22Rv1 (cell line): ENCODE data around the gene OR7A10.

Experiments
- ZFX ChIP-seq: fragments of 450-650 bp; IDR thresholded peaks from 2 replicates; pipeline ENCODE4 v1.6.1; 2017; ENCODE audit warnings: antibody characterized with exemption, borderline replicate concordance
- TF ChIP-seq, protein P1 (sequence below): fragments of 450-650 bp; IDR thresholded peaks from 2 replicates; pipeline ENCODE4 v1.5.1; 2017; ENCODE audit warnings: mild to moderate bottlenecking

DNA sequence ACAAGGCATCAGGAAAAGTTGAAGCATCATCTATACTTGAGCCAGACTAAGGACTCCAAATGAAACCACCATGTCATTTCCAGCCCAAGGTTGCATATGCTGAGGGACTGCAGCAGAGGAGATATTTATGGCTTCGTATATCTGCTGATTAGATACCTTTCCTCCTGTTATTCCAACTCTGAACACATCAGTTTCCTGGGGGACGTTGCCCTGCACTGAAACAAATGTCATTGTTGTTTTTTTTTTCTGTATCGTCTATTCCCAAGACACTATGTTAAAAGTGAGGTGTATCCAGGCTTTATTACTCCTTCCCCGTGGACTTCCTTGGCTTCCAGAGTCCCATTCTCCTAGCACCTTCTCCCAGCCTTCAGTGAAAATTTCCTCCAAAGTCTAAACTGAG, 37.3 kb upstream of the OR7A10 start, which contains the start of gene OR7A17:
- TF ChIP-seq, protein P1, sequence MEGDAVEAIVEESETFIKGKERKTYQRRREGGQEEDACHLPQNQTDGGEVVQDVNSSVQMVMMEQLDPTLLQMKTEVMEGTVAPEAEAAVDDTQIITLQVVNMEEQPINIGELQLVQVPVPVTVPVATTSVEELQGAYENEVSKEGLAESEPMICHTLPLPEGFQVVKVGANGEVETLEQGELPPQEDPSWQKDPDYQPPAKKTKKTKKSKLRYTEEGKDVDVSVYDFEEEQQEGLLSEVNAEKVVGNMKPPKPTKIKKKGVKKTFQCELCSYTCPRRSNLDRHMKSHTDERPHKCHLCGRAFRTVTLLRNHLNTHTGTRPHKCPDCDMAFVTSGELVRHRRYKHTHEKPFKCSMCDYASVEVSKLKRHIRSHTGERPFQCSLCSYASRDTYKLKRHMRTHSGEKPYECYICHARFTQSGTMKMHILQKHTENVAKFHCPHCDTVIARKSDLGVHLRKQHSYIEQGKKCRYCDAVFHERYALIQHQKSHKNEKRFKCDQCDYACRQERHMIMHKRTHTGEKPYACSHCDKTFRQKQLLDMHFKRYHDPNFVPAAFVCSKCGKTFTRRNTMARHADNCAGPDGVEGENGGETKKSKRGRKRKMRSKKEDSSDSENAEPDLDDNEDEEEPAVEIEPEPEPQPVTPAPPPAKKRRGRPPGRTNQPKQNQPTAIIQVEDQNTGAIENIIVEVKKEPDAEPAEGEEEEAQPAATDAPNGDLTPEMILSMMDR, result no peak
- no peak for TF ChIP-seq ZFX
